Esophagus muscularis mucosa (tissue), 4 donors: ENCODE measurements around the gene EIF3D.

Experiments used
- CTCF ChIP-seq, 3 experiments: fragments of 200-600 bp in 2 of 3; fragments of 450-650 bp in 1 of 3; sonication (generic) in 2 of 3; IDR thresholded peaks; one replicate each; pipeline ENCODE4 v1.5.1; 2017 to 2019; ENCODE audit warnings: antibody characterized with exemption in 3 of 3, mild to moderate bottlenecking in 2 of 3, moderate library complexity in 1 of 3
- EP300 ChIP-seq: sonication (generic); formaldehyde crosslinking; IDR thresholded peaks from one replicate; pipeline ENCODE4 v1.6.1; 2017; ENCODE audit warnings: antibody characterized with exemption
- POLR2A ChIP-seq: fragments of 450-650 bp; IDR thresholded peaks from one replicate; pipeline ENCODE4 v1.6.1; 2017; ENCODE audit warnings: antibody characterized with exemption, moderate library complexity, mild to moderate bottlenecking, low read depth
- POLR2AphosphoS5 ChIP-seq, 2 donors: sonication (generic); formaldehyde crosslinking; IDR thresholded peaks; one replicate each; pipeline ENCODE4 v1.6.1; 2017; ENCODE audit warnings: antibody characterized with exemption in 2 of 2

- TF ChIP-seq POLR2A (no peak), CTCF (IDR thresholded peaks at IDR 0.05) (no peak), POLR2AphosphoS5 (IDR thresholded peaks at IDR 0.05) (no peak), EP300 (no peak)
Observed at GRCh38 chr22:36577019-36577418, 48.1 kb upstream of the EIF3D start.
